H1 (cell line): ENCODE results near the gene ADCY7. TPM values are rescaled to one million over a fixed set of nuclear protein-coding genes. Genes with fewer than 3 reads are reported as not detected.
A peak's percentile ranks its signal among the peaks of the same experiment; 100 is the strongest.

ENCODE experiments used
- CTCF ChIA-PET: fragments of 300-600 bp; sonication (Branson Sonifier 250); formaldehyde crosslinking; loops from one replicate; lab custom pipeline; 2021; ENCODE audit not compliant: partially characterized antibody; lab: Charles Lee
- POLR2A ChIA-PET: fragments of 300-600 bp; sonication (Branson Sonifier 250); formaldehyde crosslinking; loops from one replicate; lab custom pipeline; 2021; ENCODE audit warnings: inconsistent platforms; ENCODE audit not compliant: partially characterized antibody; lab: Charles Lee
- DNase-seq, 2 experiments: peaks; one replicate each; pipeline versions ENCODE4 v3.0.0 to v3.0.0-alpha.2; 2010 to 2022; ENCODE audit warnings: low spot score in 2 of 2, low read depth in 1 of 2, mixed read lengths in 1 of 2
- FAIRE-seq: peaks from 2 replicates; lab custom pipeline; 2011; peaks lifted over from hg19 to GRCh38; lab: Jason Lieb, UNC
- H2AFZ ChIP-seq: 2 replicates; pipeline ENCODE4 v1.8.1; 2012; ENCODE audit warnings: low read length, inconsistent platforms
- H2AK5ac ChIP-seq: 2 replicates; pipeline ENCODE4 v1.6.1; 2013; ENCODE audit warnings: low read depth, low read length
- H2BK120ac ChIP-seq: replicated peaks from 2 replicates; pipeline ENCODE3; 2013; ENCODE audit warnings: low read depth, low read length, inconsistent platforms
- H2BK12ac ChIP-seq: 2 replicates; pipeline ENCODE4 v1.6.1; 2013; ENCODE audit warnings: low read depth, low read length
- H2BK15ac ChIP-seq: 2 replicates; pipeline ENCODE4 v1.6.1; 2013; ENCODE audit warnings: low read length
- H2BK20ac ChIP-seq: 2 replicates; pipeline ENCODE4 v1.6.1; 2013; ENCODE audit warnings: low read length
- H2BK5ac ChIP-seq: 2 replicates; pipeline ENCODE4 v1.6.1; 2013; ENCODE audit warnings: low read depth, low read length
- H3K14ac ChIP-seq: 2 replicates; pipeline ENCODE4 v1.6.1; 2013; ENCODE audit warnings: inconsistent platforms; ENCODE audit not compliant: insufficient read length
- H3K18ac ChIP-seq: 2 replicates; pipeline ENCODE4 v1.6.1; 2013; ENCODE audit warnings: low read length; ENCODE audit errors: extremely low read depth
- H3K23ac ChIP-seq: 2 replicates; pipeline ENCODE4 v1.6.1; 2013; ENCODE audit warnings: inconsistent platforms; ENCODE audit not compliant: insufficient read length
- H3K23me2 ChIP-seq: 2 replicates; pipeline ENCODE4 v1.6.1; 2013; ENCODE audit warnings: low read depth, low read length
- H3K27ac ChIP-seq: 2 replicates; pipeline ENCODE4 v1.6.1; 2011; ENCODE audit warnings: low read depth, low read length, inconsistent platforms
- H3K27me3 ChIP-seq, 4 experiments: replicated peaks in 1 of 4; 1 replicate in 1 of 4; 2 replicates in 3 of 4; pipeline versions ENCODE4 v1.6.1 to v1.8.1; 2011 to 2013; ENCODE audit warnings: low read length in 3 of 4, mild to moderate bottlenecking in 3 of 4, inconsistent platforms in 2 of 4, mixed read lengths in 2 of 4, moderate library complexity in 1 of 4; ENCODE audit not compliant: control insufficient read depth in 3 of 4, insufficient read depth in 3 of 4; ENCODE audit errors: extremely low read depth in 1 of 4
- H3K36me3 ChIP-seq, 4 experiments: 2 replicates each; pipeline versions ENCODE4 v1.6.1 to v1.8.1; 2011 to 2013; ENCODE audit warnings: mild to moderate bottlenecking in 4 of 4, low read length in 3 of 4, moderate library complexity in 2 of 4, control low read depth in 1 of 4, inconsistent platforms in 1 of 4; ENCODE audit not compliant: insufficient read depth in 4 of 4, control insufficient read depth in 2 of 4
- H3K4ac ChIP-seq: replicated peaks from 2 replicates; pipeline ENCODE3; 2013; ENCODE audit warnings: low read length, low read depth, mixed read lengths, inconsistent platforms; ENCODE audit not compliant: insufficient read length
- H3K4me1 ChIP-seq, 4 experiments: replicated peaks in 1 of 4; 1 replicate in 1 of 4; 2 replicates in 3 of 4; pipeline versions ENCODE4 v1.6.1 to v1.8.1; 2011 to 2013; ENCODE audit warnings: low read length in 3 of 4, inconsistent platforms in 2 of 4, mixed read lengths in 1 of 4; ENCODE audit not compliant: insufficient read depth in 4 of 4, control insufficient read depth in 3 of 4
- H3K4me2 ChIP-seq, 2 experiments: 2 replicates each; pipeline versions ENCODE4 v1.6.1 to v1.8.1; 2011 to 2013; ENCODE audit warnings: low read depth in 2 of 2, low read length in 2 of 2, control low read depth in 1 of 2, inconsistent platforms in 1 of 2, mild to moderate bottlenecking in 1 of 2; ENCODE audit not compliant: insufficient read depth in 1 of 2
- H3K4me3 ChIP-seq, 4 experiments: fragments of 200-600, 300-600 bp in 1 of 4; sonication (generic), shearing (Covaris generic), sonication (Bioruptor Twin) in 1 of 4; 2 replicates each; pipeline versions ENCODE4 v1.5.1 to v1.8.1; 2011 to 2016; ENCODE audit warnings: low read length in 4 of 4, low read depth in 3 of 4, control low read depth in 2 of 4, inconsistent platforms in 2 of 4, mild to moderate bottlenecking in 2 of 4, mixed read lengths in 1 of 4, moderate library complexity in 1 of 4; ENCODE audit not compliant: insufficient read depth in 2 of 4; ENCODE audit errors: extremely low read depth in 1 of 4
- H3K56ac ChIP-seq: replicated peaks from 2 replicates; pipeline ENCODE3; 2013; ENCODE audit warnings: low read depth, mild to moderate bottlenecking, mixed read lengths, low read length, inconsistent platforms; ENCODE audit not compliant: insufficient read length
- H3K79me1 ChIP-seq: 2 replicates; pipeline ENCODE4 v1.6.1; 2013; ENCODE audit warnings: low read depth, low read length, control low read depth
- H3K79me2 ChIP-seq, 2 experiments: 2 replicates each; pipeline versions ENCODE4 v1.6.1 to v1.8.1; 2012 to 2013; ENCODE audit warnings: low read length in 2 of 2, mild to moderate bottlenecking in 2 of 2, inconsistent platforms in 1 of 2; ENCODE audit not compliant: insufficient read depth in 2 of 2, control insufficient read depth in 1 of 2
- H3K9ac ChIP-seq, 4 experiments: replicated peaks in 1 of 4; 1 replicate in 1 of 4; 2 replicates in 3 of 4; pipeline versions ENCODE4 v1.6.1 to v1.8.1; 2011 to 2013; ENCODE audit warnings: low read depth in 3 of 4, low read length in 3 of 4, control low read depth in 2 of 4, mild to moderate bottlenecking in 2 of 4, moderate library complexity in 2 of 4, inconsistent platforms in 1 of 4; ENCODE audit errors: extremely low read depth in 1 of 4
- H3K9me3 ChIP-seq, 2 experiments: 2 replicates each; pipeline versions ENCODE4 v1.6.1 to v1.8.1; 2012 to 2013; ENCODE audit warnings: mild to moderate bottlenecking in 2 of 2, moderate library complexity in 2 of 2, control low read depth in 1 of 2, inconsistent platforms in 1 of 2, low read depth in 1 of 2, low read length in 1 of 2, mixed read lengths in 1 of 2; ENCODE audit not compliant: insufficient read depth in 2 of 2
- H4K20me1 ChIP-seq, 2 experiments: replicated peaks in 1 of 2; 2 replicates each; pipeline versions ENCODE3 to v1.8.1; 2011 to 2013; ENCODE audit warnings: inconsistent platforms in 2 of 2, low read length in 2 of 2, mild to moderate bottlenecking in 1 of 2; ENCODE audit not compliant: insufficient read depth in 2 of 2, control insufficient read depth in 1 of 2
- H4K5ac ChIP-seq: 2 replicates; pipeline ENCODE4 v1.6.1; 2013; ENCODE audit warnings: low read length, low read depth, mixed read lengths, inconsistent platforms; ENCODE audit not compliant: insufficient read length
- H4K8ac ChIP-seq: 2 replicates; pipeline ENCODE4 v1.8.0; 2013; ENCODE audit warnings: mild to moderate bottlenecking, moderate library complexity, low read length, inconsistent platforms; ENCODE audit not compliant: insufficient read depth; ENCODE audit errors: extremely low read depth
- H4K91ac ChIP-seq: replicated peaks from 2 replicates; pipeline ENCODE3; 2013; ENCODE audit warnings: low read length, mixed read lengths, inconsistent platforms; ENCODE audit not compliant: insufficient read length
- CTBP2 ChIP-seq: IDR thresholded peaks from 2 replicates; pipeline ENCODE4 v1.7.0; 2011; ENCODE audit warnings: borderline replicate concordance, mild to moderate bottlenecking, moderate library complexity, mixed read lengths, low read length; ENCODE audit not compliant: insufficient read depth, insufficient read length
- WGBS, 2 experiments: shearing (Covaris generic) in 1 of 2; methylation state at CpG; one replicate each; pipeline versions ENCODE4 v1.1.6 to v1.1.7; 2013 to 2015; ENCODE audit warnings: low lambda C conversion rate in 2 of 2, mixed read lengths in 2 of 2, inconsistent platforms in 1 of 2, low coverage in 1 of 2, missing lambda C conversion rate in 1 of 2; ENCODE audit not compliant: insufficient replicate concordance in 2 of 2, insufficient coverage in 1 of 2, insufficient read length in 1 of 2; ENCODE audit errors: extremely low coverage in 1 of 2, missing lambda C conversion rate in 1 of 2; 5-methylcytosine and 5-hydroxymethylcytosine counted together
- polyA plus RNA-seq, 7 experiments: library from polyadenylated mRNA; depleted of rRNA in 3 of 7; stranded (reverse) in 5 of 7; unstranded in 2 of 7; fragments of >200 nt in 5 of 7; fragments of 200-250 nt in 2 of 7; gene quantifications; 1 replicate in 5 of 7; 2 replicates in 1 of 7; 4 replicates in 1 of 7; pipeline versions ENCODE4 v1.2.1 to v1.2.3, GENCODE V29; 2011 to 2013; ENCODE audit warnings: missing spikeins in 2 of 7, mixed read lengths in 2 of 7
- total RNA-seq: library from RNA; stranded (reverse); fragmentation: NEBNext Ultra II Directional; extraction: Animal tissue kit (Norgen Biotek cat#: 25700); gene quantifications from 2 replicates; pipeline ENCODE4 v1.2.1, GENCODE V29; 2021

ADCY7 gene
- total and polyA plus RNA-seq, 2 of the 8 experiments (the other 6 are each of a cell fraction or from before 2014, with no cell fraction given), result 2.4 to 5.1 TPM

GRCh38 chr16:50306287-50306686 is 39.9 kb downstream of the ADCY7 start:
- Histone ChIP-seq H3K27ac (no peak overlapping the region), H3K14ac (no peak overlapping the region), H3K9ac (no peak overlapping the region), H3K79me1 (no peaks in the 10 kb centered on the region), H3K56ac (no peak overlapping the region), H3K4ac (no peak overlapping the region), H2AFZ (no peak overlapping the region), H3K36me3 (no peaks in the 10 kb centered on the region), H4K20me1 (no peaks in the 10 kb centered on the region), H2BK5ac (no peak overlapping the region), H2BK15ac (no peak overlapping the region)
- DNase-seq (peak in 1 of 2 experiments; percentile 38), FAIRE-seq (no peak)
- WGBS, 2 experiments, result 99% methylated on average over 9 of the region's 9 CpGs; no CpG with 5 or more reads in 1 of the 2 experiments
- no peak for TF ChIP-seq CTBP2
- TF ChIP-seq, all 59 proteins: peak for 0
- ChIA-PET CTCF (interaction anchor here (0.7 to 1.2 kb wide), 5 partner anchors 21 to 287 kb away, joined by 3 to 4 read pairs (median 3); no protein-coding TSS in a partner anchor), POLR2A (interaction anchor here (0.8 to 1.2 kb wide), 3 partner anchors 12 to 153 kb away, joined by 3 to 4 read pairs (median 3); no protein-coding TSS in a partner anchor)
- Histone ChIP-seq H4K5ac (no peak overlapping the region), H3K23me2 (no peaks in the 10 kb centered on the region), H3K27me3 (no peaks in the 10 kb centered on the region), H2BK20ac (no peak overlapping the region), H3K4me3 (no peak overlapping the region), H2AK5ac (no peak overlapping the region), H3K4me2 (no peak overlapping the region), H3K18ac (no peak overlapping the region), H3K23ac (no peak overlapping the region), H4K91ac (no peak overlapping the region), H2BK120ac (no peak overlapping the region), H3K9me3 (no peaks in the 10 kb centered on the region; a peak in 1 of 4 replicates), H2BK12ac (no peak overlapping the region), H3K4me1 (no peaks in the 10 kb centered on the region; a peak in 1 of 7 replicates), H3K79me2 (no peaks in the 10 kb centered on the region), H4K8ac (peak overlapping the region; percentile 89)
